Body of pancreas (tissue), 4 donors: ENCODE measurements around the gene C10orf95. TPM values are rescaled to one million over a fixed set of nuclear protein-coding genes. Genes with fewer than 3 reads are reported as not detected.

Experiments used
- ATAC-seq: fragments of 150-250 bp; one replicate; pipeline ENCODE4 v1.9.1; 2016
- DNase-seq, 4 donors: peaks; one replicate each; pipeline ENCODE4 v3.0.0-alpha.2; 2019
- H3K27ac ChIP-seq, 4 donors: fragments of 200-600 bp; sonication (generic); 1 replicate in 3 of 4; 2 replicates in 1 of 4; pipeline versions ENCODE4 v1.5.1 to v1.6.1; 2016 to 2019; ENCODE audit warnings: mild to moderate bottlenecking in 1 of 4, mixed read lengths in 1 of 4, moderate library complexity in 1 of 4
- H3K27me3 ChIP-seq, 2 donors: fragments of 200-600 bp; sonication (generic); one replicate each; pipeline ENCODE4 v1.6.0; 2016; ENCODE audit warnings: mild to moderate bottlenecking in 1 of 2
- H3K36me3 ChIP-seq, 2 donors: fragments of 200-600 bp; sonication (generic); replicated peaks in 1 of 2; 2 replicates each; pipeline ENCODE4 v1.5.1; 2016; ENCODE audit warnings: low read depth in 2 of 2; ENCODE audit not compliant: insufficient read depth in 1 of 2
- H3K4me1 ChIP-seq: fragments of 200-600 bp; sonication (generic); one replicate; pipeline ENCODE4 v1.6.0; 2016
- H3K4me3 ChIP-seq, 2 donors: fragments of 200-600 bp; sonication (generic); 1 replicate in 1 of 2; 2 replicates in 1 of 2; pipeline ENCODE4 v1.5.1; 2016 to 2019
- H3K9me3 ChIP-seq, 3 donors: fragments of 200-600 bp; sonication (generic); 1 replicate in 2 of 3; 2 replicates in 1 of 3; pipeline ENCODE4 v1.5.1; 2016
- CTCF ChIP-seq, 7 experiments: fragments of 450-650 bp in 4 of 7; fragments of 200-600 bp in 3 of 7; sonication (generic) in 3 of 7; IDR thresholded peaks; one replicate each; pipeline ENCODE4 v1.5.1; 2016 to 2019; ENCODE audit warnings: antibody characterized with exemption in 7 of 7
- POLR2A ChIP-seq, 3 donors: fragments of 450-650 bp; IDR thresholded peaks; one replicate each; pipeline ENCODE4 v1.6.1; 2016; ENCODE audit warnings: antibody characterized with exemption in 3 of 3, mild to moderate bottlenecking in 2 of 3
- WGBS, 2 donors: methylation state at CpG; one replicate each; pipeline ENCODE4 v1.1.5; 2017; 5-methylcytosine and 5-hydroxymethylcytosine counted together
- intact Hi-C: fragments of 100-400 bp; cut with DNase I; formaldehyde crosslinking; loops from one replicate; pipeline ENCODE4 v1.15.1; 2023
- total RNA-seq, 2 donors: library from RNA; depleted of rRNA; stranded (reverse); fragments of >200 nt; gene quantifications; one replicate each; pipeline ENCODE4 v1.1.0, GENCODE V29; 2016

C10orf95 gene
- total RNA-seq, 2 donors from 2014 or later: 0.66 to 4.2 TPM

- TF ChIP-seq POLR2A (IDR thresholded peaks at IDR 0.05) (no peak), CTCF (IDR thresholded peaks at IDR 0.05) (no peak)
- H3K9me3 ChIP-seq: no peaks in the 10 kb centered on the region
- H3K27ac ChIP-seq: no peak overlapping the region
- H3K36me3 ChIP-seq: peaks cover 32 to 76% of the 10 kb centered on the region in 2 donors
- no peak for DNase-seq
- no peak for ATAC-seq
- no peak overlapping the region for H3K4me3 ChIP-seq
- H3K4me1 ChIP-seq: no peaks in the 10 kb centered on the region
- intact Hi-C loops: loop anchor here (10.0 kb wide), 1 partner anchor 259 kb away; the partner anchor contains the start of gene ELOVL3
- WGBS, 2 donors: 93 to 97% methylated on average over 13 of the region's 13 CpGs
- H3K27me3 ChIP-seq: no peaks in the 10 kb centered on the region
Observed at GRCh38 chr10:102484021-102484420, 32.7 kb upstream of the C10orf95 start.

DNA sequence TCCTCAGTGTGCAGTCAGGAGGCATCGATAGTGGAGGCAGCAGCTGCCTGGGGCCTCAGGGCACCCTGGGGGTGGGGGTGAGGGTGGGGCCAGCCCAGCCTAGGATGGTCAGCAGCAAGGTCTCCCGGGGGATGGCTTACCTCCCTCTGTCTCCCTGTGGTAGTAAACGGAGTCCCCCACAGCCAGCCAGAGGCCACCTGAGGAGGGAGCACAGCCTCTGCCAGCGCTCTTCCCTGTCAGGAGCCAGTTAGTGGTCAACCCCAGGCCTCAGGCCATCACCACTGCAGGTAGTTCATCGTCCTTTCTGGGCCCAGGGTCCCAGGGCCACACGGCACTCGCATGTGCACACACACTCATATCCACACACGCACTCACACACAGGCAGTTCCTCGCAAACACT lies 29.1 kb upstream of the C10orf95 start:
- DNase-seq: no peak
- Histone ChIP-seq H3K36me3 (peaks cover 16 to 47% of the 10 kb centered on the region in 2 donors), H3K4me1 (no peaks in the 10 kb centered on the region), H3K27ac (no peak overlapping the region), H3K4me3 (no peak overlapping the region), H3K27me3 (no peaks in the 10 kb centered on the region), H3K9me3 (no peaks in the 10 kb centered on the region)
- intact Hi-C loops: loop anchor here (10.0 kb wide), 1 partner anchor 256 kb away; the partner anchor contains the start of gene ELOVL3
- TF ChIP-seq CTCF (IDR thresholded peaks at IDR 0.05): no peak
- no peak for TF ChIP-seq POLR2A (IDR thresholded peaks at IDR 0.05)
- no peak for ATAC-seq
- 80 to 91% methylated on average over 6 to 9 of the region's 9 CpGs for WGBS, 2 donors

- Histone ChIP-seq H3K4me1 (no peaks in the 10 kb centered on the region), H3K27ac (no peak overlapping the region), H3K27me3 (no peaks in the 10 kb centered on the region), H3K36me3 (peaks cover 13 to 40% of the 10 kb centered on the region in 2 donors), H3K9me3 (no peaks in the 10 kb centered on the region), H3K4me3 (no peak overlapping the region)
- intact Hi-C loops: loop anchor here (10.0 kb wide), 1 partner anchor 255 kb away; the partner anchor contains the start of gene ELOVL3
- TF ChIP-seq CTCF (IDR thresholded peaks at IDR 0.05): no peak
- TF ChIP-seq POLR2A (IDR thresholded peaks at IDR 0.05): no peak
- ATAC-seq (no peak), DNase-seq (no peak)
Observed at GRCh38 chr10:102479651-102480050, 28.3 kb upstream of the C10orf95 start.

DNA sequence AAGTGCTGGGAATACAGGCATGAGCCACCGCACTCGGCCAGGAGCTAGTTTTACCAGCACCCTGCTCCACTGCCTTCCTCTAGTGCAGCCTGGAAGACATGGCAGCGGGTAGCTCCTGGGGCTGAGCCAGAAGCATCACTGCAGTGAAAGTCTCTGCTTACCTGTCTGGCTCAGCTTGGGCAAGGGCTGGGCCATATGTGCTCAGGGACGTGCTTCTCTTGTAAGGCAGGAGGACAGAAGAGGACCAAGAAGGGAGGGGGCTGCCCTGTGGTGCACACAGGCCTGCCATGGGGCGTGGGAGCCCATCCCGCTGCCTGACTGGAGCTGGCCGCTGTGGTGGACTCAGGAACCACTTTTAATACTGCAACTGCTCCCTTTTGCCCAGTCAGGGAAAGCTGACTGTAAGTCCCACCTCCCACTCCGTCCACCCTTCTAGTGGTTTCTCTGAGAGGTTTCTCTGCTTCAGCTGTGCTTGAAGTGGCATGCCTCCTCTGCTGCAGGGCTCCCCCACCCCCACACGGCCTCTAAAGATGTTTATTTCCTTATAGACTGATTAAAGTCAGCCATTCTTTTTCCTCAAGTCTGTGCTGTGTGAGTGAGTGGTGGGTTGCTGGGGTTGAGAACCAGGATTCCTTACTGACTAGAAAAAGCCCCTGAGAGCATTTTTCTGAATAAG lies 25.3 kb upstream of the C10orf95 start:
- Histone ChIP-seq H3K27ac (no peak overlapping the region), H3K36me3 (peaks cover 0 to 12% of the 10 kb centered on the region in 2 donors), H3K9me3 (no peaks in the 10 kb centered on the region), H3K4me1 (no peaks in the 10 kb centered on the region), H3K4me3 (no peak overlapping the region), H3K27me3 (no peaks in the 10 kb centered on the region)
- WGBS, 2 donors: 56 to 62% methylated on average over 9 of the region's 9 CpGs
- no peak for DNase-seq
- intact Hi-C loops: no loop called here
- ATAC-seq: no peak
- TF ChIP-seq POLR2A (IDR thresholded peaks at IDR 0.05) (no peak), CTCF (IDR thresholded peaks at IDR 0.05) (no peak)
